Inflammatory macrophage treated with lipopolysaccharide for 1 hour (primary cell): ENCODE measurements around the gene PRKCE.
A peak's percentile ranks its signal among the peaks of the same experiment; 100 is the strongest.

Source experiments
- DNase-seq, 2 donors: peaks; one replicate each; pipeline ENCODE4 v3.0.0-alpha.2; 2020 to 2022

PRKCE gene

DNA sequence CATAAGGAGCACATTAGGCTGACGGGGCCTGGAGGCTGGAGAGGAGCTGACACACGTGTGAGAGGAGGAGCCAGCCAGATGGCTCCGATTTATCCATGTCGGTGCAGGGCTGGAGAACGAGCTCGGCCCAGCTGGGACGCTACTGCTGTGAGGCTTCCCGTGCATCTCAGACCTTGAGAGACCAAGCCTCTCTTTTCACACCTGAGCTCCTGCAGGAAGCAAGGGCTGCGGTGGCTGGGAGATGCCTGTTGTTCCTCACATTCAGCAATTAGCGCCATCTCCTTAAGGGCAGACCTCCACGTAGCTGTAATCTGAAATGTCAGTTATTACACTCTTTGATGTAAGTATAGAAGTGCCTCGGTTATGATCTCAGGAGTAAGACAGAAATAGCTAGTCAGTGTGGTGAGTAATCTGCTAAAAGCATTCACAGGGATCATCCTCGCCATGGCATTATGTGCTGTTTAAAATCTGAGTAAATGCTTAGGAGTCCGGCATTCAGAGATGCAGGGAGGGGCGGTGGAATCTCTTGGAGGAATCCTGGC is 107.9 kb downstream of the PRKCE start:
- no peak for DNase-seq

DNA sequence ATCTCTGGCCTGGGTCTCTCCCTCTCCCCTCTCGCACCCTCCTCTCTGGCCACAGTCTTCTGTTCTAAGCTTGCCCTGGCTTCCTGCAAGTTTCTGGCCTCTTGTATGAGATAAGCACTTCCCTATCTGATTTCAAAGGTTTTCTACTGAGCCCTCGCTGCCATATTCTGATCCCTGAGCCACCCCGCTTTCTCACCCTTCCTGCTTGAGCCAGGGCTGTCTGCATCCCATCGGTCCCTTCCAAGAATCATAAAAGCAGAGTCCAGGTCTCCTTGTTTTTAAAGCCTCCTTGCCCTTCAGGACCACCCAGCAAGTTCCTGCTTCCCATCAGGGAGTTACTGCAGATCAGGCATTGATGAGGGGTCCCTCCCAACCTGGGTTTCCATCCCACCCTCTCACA is 110.2 kb downstream of the PRKCE start:
- DNase-seq = no peak

DNA sequence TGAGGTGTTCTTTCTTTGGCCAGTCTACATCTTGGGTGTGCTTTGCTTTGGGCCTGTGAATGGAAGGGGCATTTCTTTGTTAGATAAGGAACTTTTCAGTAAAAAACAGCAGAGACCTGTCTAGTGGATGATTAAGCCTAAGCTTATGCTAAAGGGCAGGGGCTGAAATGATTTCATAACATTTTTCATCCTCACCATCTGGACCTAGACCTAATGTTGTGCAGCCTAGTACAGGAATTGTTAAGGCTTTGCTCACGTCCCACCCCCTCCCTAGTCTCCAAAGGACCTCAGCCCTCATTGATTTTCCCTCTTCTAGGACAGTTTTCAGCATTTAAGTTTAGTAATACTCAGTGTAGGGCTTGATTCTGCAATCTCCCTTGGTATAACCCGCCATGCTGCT is 111.8 kb downstream of the PRKCE start:
- no peak for DNase-seq

DNA sequence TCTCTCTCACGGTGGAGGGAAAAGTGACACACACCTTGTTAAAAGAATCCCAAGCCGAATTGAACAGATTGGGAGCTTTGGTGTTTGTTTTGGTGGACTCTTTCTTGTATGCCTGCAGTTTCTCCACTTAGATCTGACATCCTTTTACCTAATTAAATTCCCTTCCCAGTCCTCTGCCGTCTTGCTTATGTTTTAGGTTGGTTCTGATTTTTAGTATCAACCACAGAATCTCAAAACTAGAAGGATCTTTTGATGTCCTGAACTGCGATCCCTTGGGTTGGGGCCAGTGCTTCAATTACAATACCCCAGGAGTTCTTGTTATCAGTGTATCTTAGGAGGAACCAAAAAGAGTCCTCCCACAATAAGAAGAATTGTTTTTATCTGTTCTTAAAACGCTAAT is 112.3 kb downstream of the PRKCE start:
- DNase-seq = no peak

DNA sequence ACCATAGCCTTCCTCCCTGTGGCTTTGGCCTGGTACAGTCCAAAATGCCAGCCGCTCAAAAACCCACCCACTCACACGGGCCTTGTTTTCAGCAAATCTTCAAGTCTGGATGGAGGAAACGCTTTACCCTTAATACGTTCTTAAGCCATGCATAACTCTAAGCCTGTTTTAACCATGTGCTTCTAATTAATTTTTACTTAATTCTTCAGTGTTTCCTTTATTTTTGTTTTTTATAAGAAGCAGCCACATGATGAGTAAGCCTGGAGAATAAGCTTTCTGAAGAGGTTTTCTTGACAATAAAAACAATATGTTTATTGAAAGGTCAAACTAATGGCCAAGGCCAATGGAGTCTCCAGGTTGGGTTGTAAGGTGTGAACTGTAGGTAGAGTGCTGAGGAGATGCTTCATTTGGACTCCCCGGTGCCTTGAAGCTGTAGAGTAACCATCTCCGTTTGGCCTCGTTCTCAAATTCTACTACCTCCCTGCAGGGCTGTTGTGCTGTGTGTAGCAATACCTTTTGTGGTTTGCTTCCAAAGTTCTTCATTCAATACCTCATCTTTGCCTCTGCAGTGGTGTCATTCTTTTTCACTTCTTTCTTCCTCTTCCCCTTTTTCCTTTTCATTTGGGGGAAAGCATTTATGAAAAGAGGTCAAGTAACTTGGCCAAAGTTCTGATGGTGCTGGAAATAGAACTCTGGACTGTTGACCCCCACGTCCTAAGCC is 113.7 kb downstream of the PRKCE start:
- peak; percentile 78 to 84 for DNase-seq

DNA sequence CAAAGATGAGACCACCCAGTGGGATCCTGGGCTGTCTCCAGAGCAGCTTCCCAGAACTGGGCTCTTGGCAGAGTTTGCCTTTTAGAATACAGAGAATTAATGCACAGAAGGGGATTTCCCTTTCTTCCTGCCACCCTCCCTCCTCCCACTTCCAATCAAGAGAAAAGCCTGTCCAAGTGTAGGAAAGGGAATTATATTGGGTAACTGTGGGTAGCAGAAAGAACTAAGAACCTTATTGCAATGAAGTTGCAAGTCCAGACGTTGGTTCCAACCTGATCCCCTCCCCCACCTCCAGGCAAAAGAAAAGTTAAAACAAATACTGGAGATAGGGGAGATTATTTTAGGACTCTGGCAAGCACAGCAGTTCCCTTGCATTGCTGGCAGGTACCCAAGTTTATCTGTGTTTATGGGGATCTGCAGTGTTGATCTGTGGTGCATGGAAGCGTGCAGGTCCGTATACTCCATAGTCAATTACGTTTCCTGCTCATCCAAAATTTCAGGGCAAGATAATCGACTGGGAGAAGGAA is 114.3 kb downstream of the PRKCE start:
- DNase-seq = peak; percentile 68 to 84

DNA sequence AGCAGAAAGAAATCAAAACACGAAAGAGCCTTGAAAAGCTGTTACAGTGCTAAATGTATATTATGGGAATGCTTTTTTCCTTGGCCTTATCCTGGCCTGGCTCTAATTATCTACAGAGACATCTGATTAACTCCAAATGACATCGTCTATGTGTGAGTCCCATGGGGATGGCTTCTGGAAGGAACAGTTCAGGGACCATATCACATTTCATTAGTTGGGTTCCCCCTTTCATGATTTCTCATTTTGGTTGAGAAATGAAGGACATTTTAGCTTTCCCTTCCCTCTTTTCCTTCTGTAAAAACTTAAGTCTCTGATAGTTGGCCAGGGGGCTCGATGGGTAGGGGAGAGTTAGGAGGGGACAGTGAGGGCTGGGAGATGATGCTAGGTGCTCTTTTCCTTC is 116.7 kb downstream of the PRKCE start:
- DNase-seq = peak; percentile 88

DNA sequence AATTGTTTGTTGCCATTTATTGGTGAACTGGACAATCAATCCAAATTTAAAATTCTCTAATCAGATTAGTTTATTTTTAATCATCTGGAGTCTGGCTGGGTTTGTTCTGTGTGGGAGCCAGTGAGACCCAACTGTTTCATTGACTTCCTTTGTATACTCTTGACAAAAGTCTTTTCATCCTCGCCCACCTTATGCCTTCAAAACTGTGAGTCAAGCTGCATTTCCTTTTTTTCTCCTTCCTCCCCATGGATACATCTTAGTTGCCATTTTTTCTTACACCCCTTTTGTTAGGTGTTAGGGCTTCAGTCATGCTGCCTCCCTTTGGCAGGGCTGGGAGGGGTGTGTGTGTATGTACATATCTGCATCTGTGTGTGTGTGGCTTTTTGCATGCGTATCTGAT is 117.6 kb downstream of the PRKCE start:
- peak; percentile 41 to 69 for DNase-seq

DNA sequence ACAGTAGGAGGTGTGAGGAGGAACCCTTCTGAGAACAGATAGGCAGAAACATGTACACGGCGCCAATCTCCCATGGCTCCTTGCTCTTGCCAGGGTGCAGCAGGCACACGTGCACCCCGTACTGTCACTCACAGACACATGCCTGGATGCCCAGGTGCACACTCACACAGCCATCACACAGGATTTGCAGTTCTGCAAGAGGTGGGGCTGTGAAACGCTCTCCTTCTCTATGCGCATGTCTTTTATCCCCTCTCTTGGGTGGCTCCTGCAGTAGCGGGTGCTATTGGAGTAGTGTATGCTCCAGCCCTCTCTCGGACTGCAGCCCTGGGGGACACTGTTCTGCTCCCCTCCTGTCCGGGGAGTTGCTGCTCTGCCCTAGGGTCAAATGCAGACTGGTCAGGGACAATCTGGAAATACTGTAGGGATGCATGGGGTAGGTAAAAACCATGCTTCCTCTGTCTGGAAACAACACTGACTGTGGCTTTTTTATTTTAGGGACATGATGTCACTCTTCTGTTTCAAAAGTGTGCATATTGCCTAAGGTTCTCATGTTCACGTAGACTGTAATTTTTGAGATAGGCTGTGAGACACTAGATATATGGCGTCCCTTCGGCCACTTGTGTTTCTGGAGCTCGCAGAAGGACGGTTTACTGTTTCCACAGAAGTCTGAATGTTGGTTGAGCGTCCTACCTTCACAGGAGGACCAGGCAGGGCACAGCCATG is 118.5 kb downstream of the PRKCE start:
- peak; percentile 86 to 92 for DNase-seq

DNA sequence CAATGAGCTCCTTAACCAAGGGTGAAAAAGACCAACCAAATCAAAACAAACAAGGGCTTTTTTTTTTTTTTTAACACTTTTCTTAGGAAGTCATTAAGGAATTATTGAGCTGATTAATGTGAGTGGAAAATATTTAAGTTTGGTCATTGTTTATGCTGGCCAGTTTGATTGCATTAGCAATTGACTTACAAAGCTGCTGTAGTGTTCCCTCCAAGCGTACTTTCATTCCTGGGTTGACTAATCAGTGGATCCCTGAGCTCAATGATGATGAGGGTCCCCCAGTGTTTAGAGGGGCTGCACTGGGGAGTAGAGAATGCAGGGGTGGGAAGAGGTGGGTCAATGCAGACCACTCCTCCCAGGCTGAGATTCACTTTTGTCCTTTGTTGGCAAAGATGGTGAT is 119.3 kb downstream of the PRKCE start:
- peak in 1 of 2 donors; percentile 14 for DNase-seq

DNA sequence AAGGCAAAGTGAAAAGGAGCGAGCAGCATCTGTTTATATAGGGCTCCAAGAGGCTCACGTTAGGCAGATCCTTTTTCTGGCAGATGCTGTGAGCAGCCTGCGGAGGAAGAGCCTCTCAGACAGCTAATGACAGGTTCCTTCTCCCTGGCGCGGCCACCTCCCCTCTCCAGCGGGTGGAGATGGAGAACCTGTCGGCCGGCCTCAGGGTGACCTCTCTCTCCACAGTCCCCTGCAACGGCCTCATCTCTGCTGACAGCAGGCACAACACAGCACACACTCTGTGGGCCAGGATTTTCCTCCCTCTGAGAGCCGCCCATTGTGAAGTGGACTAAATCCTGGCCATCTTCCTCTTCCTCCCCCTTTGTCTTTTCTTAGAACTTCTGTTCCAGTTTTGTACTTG is 119.8 kb downstream of the PRKCE start:
- DNase-seq = peak; percentile 74 to 80

DNA sequence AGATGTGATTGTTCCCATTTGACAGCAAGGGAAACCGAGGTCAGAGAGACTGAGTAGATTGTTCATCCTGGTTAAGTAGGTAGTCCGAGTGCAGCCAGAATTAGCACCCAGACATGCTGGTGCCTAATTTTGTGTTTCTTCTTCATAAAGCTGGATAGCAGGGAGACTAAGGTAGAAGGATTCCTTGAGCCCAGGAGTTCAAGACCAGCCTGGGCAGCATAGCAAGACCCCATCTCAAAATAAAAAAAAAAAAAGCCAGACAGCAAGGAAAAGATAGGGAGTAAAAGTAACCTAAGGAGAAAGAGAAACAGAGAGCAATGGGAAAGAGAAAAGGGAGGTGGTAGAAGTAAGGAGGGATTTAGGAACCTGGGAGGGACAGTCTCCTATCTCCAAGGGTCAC is 120.6 kb downstream of the PRKCE start:
- no peak for DNase-seq

DNA sequence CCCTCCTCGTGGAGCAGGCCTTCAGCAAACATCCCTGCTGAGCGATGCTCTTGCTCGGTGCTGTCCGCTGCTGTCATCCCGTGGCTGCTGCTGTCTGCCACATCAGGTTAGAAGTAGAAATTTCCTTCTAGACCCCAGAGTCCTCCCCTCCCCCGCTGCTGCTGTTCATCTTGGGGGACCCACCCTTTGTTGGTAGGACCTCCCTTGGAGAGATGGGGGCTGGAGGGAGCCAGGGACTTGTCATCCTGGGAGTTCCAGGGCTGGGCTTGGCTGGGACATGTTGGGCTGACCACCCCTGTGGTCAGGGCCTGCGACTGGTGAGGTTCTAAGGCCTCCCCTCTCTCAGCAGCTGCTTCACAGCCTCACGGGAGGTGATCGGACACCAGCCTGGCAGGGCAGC is 122.4 kb downstream of the PRKCE start:
- DNase-seq = no peak

DNA sequence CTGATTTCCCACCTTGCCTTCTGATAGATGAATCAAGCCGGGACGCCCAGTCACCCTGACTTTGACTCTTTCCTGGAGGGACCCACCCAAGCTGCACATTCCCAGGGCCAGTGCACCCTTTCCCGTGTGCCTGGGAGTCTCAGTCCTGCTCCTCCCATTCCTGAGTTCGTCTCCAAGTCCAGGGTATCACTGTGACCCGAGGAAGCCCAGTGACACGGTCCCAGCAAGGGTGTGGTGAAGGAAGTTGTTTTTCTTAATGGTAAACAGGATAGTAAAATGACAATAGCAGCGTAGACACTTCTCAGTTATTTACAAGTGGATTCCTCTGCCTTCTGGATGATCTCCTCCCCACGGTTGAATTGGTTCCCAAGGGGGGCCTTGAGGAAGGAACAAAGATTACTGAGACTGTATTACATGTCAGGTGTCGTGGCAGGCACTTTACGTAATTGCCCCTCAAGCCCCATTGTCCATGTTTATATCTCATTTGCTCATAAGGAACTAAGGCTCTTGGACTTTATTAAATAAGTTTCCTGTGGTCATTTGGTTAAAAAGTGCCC is 123.3 kb downstream of the PRKCE start:
- DNase-seq = no peak

DNA sequence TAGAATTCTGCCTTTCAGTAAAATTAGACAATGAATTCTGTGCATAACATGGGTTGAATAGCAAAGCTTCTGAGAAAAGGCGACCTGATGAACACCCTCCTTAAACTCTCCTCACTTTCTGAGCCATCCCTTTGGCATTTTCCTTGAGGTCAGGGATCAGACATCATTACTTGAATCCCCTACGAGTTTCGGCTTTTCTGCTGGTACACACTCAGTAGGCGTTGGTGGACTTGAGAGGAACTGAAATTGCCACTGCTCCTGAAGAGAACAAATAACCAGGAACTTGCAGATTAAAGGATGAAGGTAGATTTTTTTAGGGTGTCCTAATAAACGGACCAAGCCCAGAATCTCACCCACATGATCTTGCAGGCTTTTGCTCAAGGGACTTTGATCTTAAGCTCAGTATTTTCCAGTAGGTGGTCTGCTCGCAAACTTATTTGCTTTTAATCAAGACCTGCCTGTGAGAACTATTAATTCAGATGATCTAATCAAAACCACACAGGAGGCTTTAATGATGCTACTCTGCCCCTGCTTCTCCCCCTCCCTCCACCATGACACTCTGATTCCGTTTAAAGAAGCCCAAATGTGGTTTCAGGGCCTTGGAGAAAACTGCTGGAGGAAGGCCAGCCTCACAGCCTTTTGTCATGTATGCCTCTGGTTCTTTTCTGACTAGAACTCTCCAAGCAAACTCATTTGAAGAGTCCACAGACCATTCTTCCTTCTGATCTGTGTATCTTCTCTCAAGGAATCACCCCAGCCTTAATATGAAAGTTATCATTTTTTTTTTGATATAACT is 124.9 kb downstream of the PRKCE start:
- DNase-seq = peak; percentile 36 to 59

DNA sequence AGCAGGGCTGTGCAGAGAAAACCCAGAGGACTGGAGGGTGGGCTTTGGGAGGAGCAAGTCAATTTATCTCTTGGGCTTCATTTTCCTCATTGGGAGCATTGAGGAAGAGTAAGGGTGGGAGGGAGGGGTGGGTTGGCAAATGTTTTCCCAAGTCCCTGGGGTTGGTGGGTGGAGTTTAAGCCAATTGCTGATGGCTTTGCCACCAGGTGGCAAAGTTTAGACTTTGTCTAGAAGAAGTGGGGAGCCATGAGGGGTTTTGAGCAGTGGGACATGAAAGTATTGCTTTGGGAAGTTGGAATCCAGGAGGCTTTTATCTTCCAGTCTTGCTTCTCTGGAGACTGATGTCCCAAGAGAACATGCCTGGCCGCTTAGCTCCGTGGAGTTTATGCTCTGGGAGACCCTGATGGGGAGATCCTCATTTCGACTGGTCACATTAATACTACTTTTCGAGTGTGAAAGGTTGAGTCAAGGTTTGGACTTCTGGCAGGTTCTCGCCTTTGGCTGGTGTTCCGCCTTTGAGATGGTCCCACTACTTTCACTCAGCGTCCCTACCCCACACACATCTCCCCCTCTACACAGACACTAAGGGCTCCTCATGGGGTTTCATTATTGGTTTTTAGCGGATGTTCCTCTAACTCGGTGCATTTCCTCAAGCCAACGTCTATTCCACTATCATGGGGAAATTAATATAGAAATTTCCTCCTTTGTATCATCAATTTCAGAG is 126.7 kb downstream of the PRKCE start:
- no peak for DNase-seq

DNA sequence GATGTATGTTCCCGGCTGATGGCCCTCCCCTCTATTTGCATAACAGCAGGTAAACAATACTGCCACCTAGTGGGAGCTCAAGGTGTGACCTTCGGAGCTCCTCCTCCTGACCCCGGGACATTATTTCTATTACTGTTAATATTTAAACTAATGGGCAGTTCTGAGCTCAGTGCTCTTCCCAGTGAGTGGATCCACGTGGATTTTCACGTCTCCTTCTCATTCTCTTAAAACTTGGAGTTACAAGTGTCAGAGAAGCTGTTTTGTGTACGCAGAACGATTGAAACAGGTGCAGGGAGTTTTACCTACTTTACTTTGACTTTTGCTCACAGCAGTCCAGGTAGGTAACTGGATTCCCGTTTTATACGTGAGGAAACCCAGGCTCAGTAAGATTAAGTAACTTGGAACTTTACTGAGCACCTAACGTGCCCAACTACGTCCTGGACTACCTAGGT is 127.3 kb downstream of the PRKCE start:
- peak; percentile 71 to 94 for DNase-seq

DNA sequence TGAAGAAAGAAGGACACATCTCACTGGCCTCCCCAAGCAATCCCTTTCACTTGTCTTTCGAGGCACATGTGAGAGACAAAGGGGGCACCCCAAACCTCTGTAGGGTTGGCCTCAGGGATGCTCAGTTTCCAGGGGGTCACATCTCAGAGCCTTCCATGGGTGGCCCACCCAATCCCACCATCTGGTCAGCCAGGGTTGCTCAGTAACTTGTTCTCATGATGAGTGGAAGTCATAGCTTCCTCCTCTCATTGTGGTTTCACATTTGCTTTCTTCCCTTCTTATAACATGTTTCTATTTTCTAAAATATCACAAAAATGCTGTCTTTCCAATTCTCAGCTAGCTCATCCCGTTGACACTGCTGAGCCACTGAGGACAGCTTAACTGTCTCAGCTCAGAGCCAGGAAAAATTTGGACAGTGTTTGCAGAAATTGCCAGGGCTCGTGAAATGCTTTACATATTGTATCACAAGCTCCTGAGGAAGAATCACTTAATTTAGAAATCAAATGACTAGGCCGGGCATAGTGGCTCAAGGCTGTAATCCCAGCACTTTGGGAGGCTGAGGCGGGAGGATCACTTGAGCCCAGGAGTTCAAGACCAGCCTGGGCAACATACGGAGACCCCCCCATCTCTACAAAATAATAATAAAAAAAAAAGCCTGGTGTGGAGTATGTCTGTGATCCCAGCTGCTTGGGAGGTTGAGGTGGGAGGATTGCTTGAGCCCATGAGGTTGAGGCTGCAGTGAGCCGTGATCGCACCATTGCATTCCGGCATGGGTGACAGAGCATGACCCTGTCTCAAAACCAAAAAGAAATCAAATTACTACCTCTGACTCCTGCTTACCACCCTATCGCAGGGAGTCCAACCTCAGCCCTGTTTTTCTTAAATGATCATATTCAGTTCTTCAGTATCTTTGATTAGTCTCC is 129.3 kb downstream of the PRKCE start:
- no peak for DNase-seq

DNA sequence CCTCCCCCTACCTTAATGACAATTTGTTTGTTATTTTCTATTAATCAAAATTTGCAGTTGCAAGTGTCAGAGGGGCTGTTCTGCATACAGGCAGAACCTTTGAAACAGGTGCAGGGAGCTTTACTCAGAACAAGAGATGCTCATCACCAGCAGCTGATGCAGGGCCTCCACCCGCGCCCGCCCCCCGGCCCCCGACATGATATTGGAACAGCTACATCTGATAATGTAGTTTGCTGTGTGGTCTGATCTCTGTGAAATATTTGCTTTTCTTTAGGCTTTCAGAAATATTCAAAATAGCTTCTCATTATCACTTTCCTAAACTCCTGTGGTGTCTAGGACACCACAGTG is 130.0 kb downstream of the PRKCE start:
- DNase-seq = no peak

DNA sequence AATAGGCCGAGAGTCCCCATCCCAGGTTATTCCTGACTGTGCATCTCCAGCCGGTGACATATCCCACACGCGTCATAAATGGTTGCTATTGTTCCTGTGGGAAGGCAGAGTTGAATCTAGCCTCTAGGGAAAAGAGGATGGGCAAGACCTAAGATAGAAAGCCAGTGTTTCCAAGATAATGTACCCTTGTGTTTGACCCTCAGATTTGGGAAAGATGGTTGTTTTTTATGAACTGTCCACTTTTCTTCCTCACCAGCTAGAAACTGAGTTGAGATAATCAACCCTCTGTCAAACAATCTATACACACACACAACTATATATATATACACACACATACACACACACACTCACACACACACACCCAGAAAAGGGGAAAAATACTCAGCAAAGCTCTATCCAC is 131.0 kb downstream of the PRKCE start:
- no peak for DNase-seq

DNA sequence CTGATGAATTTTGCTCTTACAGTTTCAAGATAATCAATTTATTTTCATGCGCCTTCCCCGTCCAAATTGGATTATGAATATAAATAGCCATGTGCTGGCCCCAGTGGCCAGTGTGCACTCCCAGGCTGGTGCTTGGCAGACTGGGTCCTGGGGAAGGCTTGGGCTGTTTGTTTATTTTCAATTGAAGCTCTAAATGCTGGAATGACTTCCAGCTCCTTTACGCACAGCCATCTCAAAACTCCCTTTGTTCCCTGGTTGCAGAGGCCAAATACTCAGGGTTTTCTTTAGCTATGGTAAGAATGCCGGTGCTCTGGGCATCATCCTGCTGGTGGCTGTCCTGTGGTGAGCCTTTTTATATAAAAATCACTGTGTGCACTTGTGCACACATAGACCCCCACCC is 131.5 kb downstream of the PRKCE start:
- no peak for DNase-seq
